OCI-LY1 (cell line): ENCODE measurements around the gene VAV2.

Source experiments
- CTCF ChIP-seq: fragments of 200-600 bp; sonication (generic), shearing (Covaris generic); IDR thresholded peaks from 2 replicates; pipeline ENCODE4 v1.5.1; 2017; ENCODE audit warnings: mild to moderate bottlenecking, antibody characterized with exemption, low read length, moderate library complexity, mixed read lengths
- EZH2 ChIP-seq: fragments of 200-600 bp; sonication (generic), shearing (Covaris generic); IDR thresholded peaks from 2 replicates; pipeline ENCODE4 v1.8.0; 2017; ENCODE audit warnings: borderline replicate concordance, mixed run types, mild to moderate bottlenecking, antibody characterized with exemption, low read length, moderate library complexity, mixed read lengths

GRCh38 chr9:134031783-134032182 lies 39.7 kb upstream of the VAV2 start:
- no peak for TF ChIP-seq CTCF
- TF ChIP-seq EZH2, result no peak
